SKM-1 (cell line): ENCODE measurements around the gene CST9L.

Source experiments
- DNase-seq: peaks from one replicate; lab custom pipeline; 2025; ENCODE audit not compliant: unreplicated experiment; lab: John Stamatoyannopoulos, UW

The CST9L gene

GRCh38 chr20:23547613-23548012, 20.7 kb downstream of the CST9L start:
- DNase-seq, result no peak

DNA sequence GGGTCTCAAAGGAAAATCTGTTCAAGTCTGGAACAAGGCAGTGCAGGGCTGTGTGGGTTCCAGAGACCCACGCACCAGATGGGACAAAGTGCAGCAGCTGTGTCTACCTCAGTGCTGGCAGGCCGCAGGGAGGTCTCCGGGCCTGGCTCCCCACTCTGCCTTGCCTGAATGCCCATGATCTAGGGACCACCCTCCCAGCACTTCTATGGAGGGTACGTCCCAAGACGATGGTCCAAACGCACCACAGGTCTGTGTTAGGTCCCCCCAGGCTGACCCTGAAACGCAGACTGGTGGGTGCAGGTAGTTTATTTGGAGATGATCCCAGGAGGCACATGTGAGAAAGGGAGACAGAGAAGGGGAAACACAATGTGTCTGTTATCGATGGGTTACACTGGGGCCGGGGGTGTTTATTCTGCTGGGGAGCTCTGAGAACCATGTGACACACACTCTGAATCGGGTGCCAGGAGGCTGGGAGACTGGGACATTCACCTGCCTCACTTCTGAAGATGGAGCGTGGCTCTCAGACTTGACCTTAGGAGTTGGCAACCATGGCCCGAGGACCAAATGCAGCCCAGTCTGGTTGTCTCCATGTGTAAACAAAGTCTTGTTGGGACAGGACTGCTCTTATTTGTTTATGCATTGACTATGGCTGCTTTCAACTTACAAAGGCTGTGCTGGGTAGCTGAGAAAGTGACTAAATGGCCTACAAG, 21.7 kb downstream of the CST9L start:
- no peak for DNase-seq

DNA sequence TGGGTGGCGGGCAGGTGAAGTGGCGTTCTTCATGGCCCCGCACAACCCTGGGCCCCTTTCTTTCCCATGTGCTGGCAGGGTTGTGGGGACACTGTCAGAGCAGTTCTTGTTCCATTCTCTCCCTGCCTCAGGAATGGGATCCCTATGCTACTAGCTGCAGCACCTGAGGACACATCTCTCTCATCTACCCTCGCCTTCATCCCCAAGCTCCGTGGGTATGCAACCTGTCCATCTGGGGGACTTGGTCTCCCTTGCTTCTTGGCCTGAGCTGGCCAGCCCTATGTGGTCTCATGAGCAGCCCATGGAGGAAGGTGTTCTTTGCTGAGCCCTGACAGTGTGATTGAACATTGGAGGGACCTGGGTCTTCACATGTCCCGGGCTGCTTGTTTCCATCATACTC, 24.2 kb downstream of the CST9L start:
- no peak for DNase-seq

- DNase-seq, result no peak
Observed at GRCh38 chr20:23542801-23543200, 25.5 kb downstream of the CST9L start.

GRCh38 chr20:23541776-23542175, 26.5 kb downstream of the CST9L start:
- DNase-seq, result no peak

DNA sequence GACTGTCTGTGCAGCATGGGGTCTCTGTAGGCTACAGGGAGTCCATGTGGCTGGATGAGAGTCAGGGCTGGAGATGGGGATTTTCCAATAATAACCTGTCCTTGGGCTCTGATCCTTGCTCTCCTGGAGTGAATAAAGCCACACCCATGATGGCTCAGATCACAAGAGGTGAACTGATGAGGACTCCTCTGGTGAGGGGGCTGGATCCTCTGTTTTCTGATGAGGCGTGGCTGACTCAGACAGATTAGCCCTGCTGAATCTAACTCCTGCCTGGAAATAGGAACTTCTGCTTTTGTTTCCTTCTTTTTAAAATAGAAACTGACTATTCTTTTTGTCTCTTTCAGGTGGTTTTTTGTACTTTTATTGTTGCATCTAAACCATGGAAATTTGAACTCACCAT, 27.0 kb downstream of the CST9L start:
- DNase-seq, result peak; percentile 30

DNA sequence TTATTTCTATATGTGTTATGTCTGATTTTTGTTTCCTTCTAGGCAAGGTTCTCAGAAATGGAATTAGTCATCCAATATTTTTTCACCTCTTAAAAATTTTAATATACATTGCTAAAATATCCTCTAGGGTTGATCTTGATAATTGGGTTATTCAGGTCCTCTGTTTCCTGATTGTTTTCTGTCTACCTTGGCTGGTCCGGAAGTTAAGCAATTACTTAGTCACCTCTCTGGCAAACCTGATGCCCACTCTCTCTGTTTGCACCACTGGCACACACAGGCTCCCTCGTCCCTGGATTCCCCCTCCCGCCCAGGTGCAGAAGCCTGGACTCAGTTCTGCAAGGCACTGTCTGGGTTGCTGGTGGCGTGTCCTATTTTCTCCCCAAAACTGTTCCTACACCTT, 27.7 kb downstream of the CST9L start:
- DNase-seq, result no peak

DNA sequence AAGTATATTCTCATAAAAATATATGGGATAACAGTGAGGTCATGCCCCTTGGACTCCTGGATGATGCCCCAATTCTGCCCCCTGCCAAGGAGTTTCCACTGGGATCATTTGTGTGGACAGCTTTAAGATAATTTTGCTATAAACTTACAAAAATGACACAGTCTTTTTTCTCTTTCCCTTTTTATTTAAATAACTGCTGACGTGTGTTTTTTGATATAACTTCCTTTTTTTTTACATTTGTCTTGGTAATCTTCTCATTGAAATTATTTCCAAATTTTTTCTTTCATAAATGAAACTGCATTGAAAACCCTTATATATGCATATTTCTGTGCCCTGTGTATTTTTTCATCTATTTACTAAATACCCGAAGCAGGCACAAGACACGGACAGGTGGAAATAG, 31.3 kb downstream of the CST9L start:
- DNase-seq, result no peak

GRCh38 chr20:23536328-23536974, 31.8 kb downstream of the CST9L start:
- DNase-seq, result no peak

GRCh38 chr20:23534801-23535593, 33.3 kb downstream of the CST9L start:
- DNase-seq, result no peak

DNA sequence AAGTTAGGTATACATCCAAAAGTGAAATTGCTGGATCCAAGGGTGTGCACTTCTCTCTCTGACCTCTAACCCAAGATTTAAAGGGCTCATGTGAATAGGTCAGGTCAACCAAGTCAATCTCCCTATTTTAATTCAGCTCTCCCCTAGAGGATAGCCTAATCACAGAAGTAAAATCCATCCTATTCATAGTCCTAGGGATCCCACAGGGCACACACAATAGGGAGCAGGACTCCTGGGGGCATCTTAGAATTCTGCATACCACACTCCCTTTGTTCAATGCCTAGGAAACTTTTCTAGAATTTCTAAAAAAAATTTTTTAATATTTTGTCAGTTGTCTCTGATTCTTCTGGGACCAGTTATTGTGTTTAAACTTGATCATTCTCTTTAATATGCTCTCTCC, 35.1 kb downstream of the CST9L start:
- no peak for DNase-seq

GRCh38 chr20:23532533-23532932, 35.8 kb downstream of the CST9L start:
- DNase-seq, result no peak

- no peak for DNase-seq
Observed at GRCh38 chr20:23530937-23531567, 37.2 kb downstream of the CST9L start.

DNA sequence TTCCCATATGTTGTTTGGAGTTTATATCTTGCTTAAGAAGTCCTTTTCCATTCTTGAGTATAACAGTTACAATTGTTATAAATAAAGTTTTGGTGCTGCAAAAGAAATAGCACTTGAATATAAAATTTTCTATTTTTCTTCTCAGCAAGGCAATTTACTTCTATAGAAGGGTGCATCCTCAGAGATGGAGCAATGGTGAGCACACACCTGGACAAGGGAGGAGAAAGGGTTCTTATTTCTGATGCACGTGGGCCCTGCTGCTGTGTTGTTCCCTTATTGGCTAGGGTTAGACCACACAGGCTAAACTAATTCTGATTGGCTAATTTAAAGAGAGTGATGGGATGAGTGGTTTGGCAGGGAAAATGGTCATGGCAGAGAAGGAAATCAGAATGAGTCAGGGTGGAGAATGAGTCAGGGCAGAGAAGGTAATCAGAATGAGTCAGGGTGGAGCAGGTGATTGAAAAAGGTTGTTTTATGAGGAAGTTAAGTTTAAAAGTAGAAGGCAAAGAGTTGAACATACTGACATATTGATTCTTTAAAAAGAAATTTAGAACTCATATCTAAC, 39.3 kb downstream of the CST9L start:
- DNase-seq, result no peak

GRCh38 chr20:23526850-23527249, 41.4 kb downstream of the CST9L start:
- DNase-seq, result no peak

DNA sequence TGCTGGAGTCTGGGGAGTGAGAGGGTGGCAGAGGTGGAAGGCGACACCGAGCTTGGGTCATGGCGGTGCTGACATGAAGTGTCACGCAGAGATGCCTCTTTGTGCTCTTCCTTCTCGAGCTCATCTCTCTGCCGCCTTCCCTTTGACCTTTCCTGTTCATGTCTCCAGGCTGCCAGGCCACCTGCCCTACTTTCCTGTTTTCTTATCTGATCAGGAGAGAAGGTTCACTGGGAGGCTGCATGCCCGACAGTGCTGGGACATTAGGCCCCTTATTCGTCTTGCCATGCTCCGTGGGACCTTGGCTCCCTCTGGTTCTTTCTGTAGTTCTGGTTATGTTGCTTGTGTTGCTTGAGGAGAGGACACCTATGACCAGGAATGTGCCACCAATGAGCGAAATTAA, 44.1 kb downstream of the CST9L start:
- DNase-seq, result no peak

GRCh38 chr20:23520185-23520584, 48.1 kb downstream of the CST9L start:
- no peak for DNase-seq

DNA sequence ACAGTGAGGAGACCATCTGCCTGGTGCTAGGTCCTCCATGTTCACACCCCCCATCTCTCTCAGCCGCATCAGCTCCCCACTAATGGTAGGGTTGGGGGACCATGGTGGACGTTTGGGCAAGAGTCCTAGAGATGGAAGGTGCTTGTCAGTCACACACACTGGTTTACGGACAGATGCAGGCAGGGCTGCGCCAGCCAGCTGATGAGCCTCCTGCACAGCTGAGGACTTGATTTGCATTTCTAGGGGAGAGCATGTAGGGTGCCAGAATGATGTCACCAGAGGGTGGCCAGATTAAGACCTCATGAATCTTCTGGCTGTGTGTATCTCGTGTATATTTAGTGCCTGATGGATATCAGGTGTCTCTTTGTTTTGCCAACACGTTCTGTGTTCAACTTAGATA, 48.7 kb downstream of the CST9L start:
- no peak for DNase-seq

- DNase-seq, result no peak
Observed at GRCh38 chr20:23517719-23518118, 50.6 kb downstream of the CST9L start.

GRCh38 chr20:23515250-23515939, 52.9 kb downstream of the CST9L start:
- no peak for DNase-seq

- no peak for DNase-seq
Observed at GRCh38 chr20:23514848-23515247, 53.4 kb downstream of the CST9L start.
